HepG2 (cell line): Measurements from ENCODE around the gene PPP1CB. TPM values are rescaled to one million over a fixed set of nuclear protein-coding genes. Genes with fewer than 3 reads are reported as not detected.

ENCODE experiments used
- ATAC-seq: fragments of 200-7000 bp; cut with Tn5 transposase; 3 replicates; pipeline ENCODE4 v1.9.1; 2020; ENCODE audit warnings: mild to moderate bottlenecking, moderate library complexity
- BruUV-seq: library from RNA; stranded (reverse); fragments of 400-500 nt; replicated peaks from 2 replicates; lab custom pipeline; 2021; lab: Mats Ljungman, UMichigan
- CTCF ChIA-PET: fragments of 300-600 bp; formaldehyde crosslinking; extraction: SDS; loops from one replicate; lab custom pipeline; 2021; ENCODE audit warnings: low total read pairs, inconsistent platforms, low intra/inter-chr PET ratio; lab: Yijun Ruan, JAX
- POLR2A ChIA-PET: fragments of 350-600 bp; sonication (Branson Sonifier 250); formaldehyde crosslinking; loops from one replicate; lab custom pipeline; 2020; ENCODE audit warnings: antibody characterized with exemption, inconsistent platforms; lab: Yijun Ruan, JAX
- DNase-seq: peaks from one replicate; pipeline ENCODE4 v3.0.0-alpha.2; 2015; ENCODE audit warnings: low spot score
- FAIRE-seq: peaks from 3 replicates; lab custom pipeline; 2011; peaks lifted over from hg19 to GRCh38; lab: Jason Lieb, UNC
- H2AFZ ChIP-seq: one replicate; pipeline ENCODE4 v1.6.1; 2011; ENCODE audit warnings: low read length, inconsistent platforms
- H3K27ac ChIP-seq: fragments of 300-600 bp; 3 replicates; pipeline ENCODE4 v1.8.0; 2011; ENCODE audit warnings: mixed run types, mild to moderate bottlenecking, mixed read lengths, low read length, inconsistent platforms; ENCODE audit not compliant: insufficient read depth; ENCODE audit errors: extremely low read length
- H3K27me3 ChIP-seq, 2 experiments: fragments of 200-600 bp in 1 of 2; 2 replicates in 1 of 2; 3 replicates in 1 of 2; pipeline versions ENCODE4 v1.6.0 to v1.8.0; 2011; ENCODE audit warnings: low read length in 2 of 2, mild to moderate bottlenecking in 2 of 2, moderate library complexity in 2 of 2, inconsistent platforms in 1 of 2; ENCODE audit not compliant: insufficient read depth in 2 of 2, control insufficient read depth in 1 of 2
- H3K36me3 ChIP-seq, 2 experiments: fragments of 200-600 bp in 1 of 2; replicated peaks in 1 of 2; 2 replicates in 1 of 2; 3 replicates in 1 of 2; pipeline versions ENCODE4 v1.5.1 to v1.8.0; 2011; ENCODE audit warnings: low read length in 2 of 2, inconsistent platforms in 1 of 2; ENCODE audit not compliant: insufficient read depth in 2 of 2, control insufficient read depth in 1 of 2
- H3K4me1 ChIP-seq: 2 replicates; pipeline ENCODE4 v1.5.1; 2012; ENCODE audit warnings: low read length, inconsistent platforms; ENCODE audit not compliant: insufficient read depth
- H3K4me2 ChIP-seq: 2 replicates; pipeline ENCODE4 v1.6.0; 2011; ENCODE audit warnings: low read depth, low read length, inconsistent platforms
- H3K4me3 ChIP-seq, 3 experiments: fragments of 200-600 bp in 1 of 3; sonication (generic), shearing (Covaris generic) in 1 of 3; replicated peaks in 1 of 3; 2 replicates each; pipeline ENCODE4 v1.5.1; 2011 to 2016; ENCODE audit warnings: low read length in 3 of 3, inconsistent platforms in 2 of 3, low read depth in 2 of 3, mild to moderate bottlenecking in 2 of 3, control low read depth in 1 of 3, mixed read lengths in 1 of 3; ENCODE audit not compliant: insufficient read depth in 1 of 3
- H3K79me2 ChIP-seq: one replicate; pipeline ENCODE4 v1.6.1; 2011; ENCODE audit warnings: low read length, inconsistent platforms; ENCODE audit not compliant: insufficient read depth
- H3K9ac ChIP-seq: 2 replicates; pipeline ENCODE4 v1.6.0; 2011; ENCODE audit warnings: mild to moderate bottlenecking, low read depth, low read length, inconsistent platforms; ENCODE audit not compliant: insufficient read depth
- H3K9me3 ChIP-seq: 2 replicates; pipeline ENCODE4 v1.5.1; 2012; ENCODE audit warnings: mild to moderate bottlenecking, low read length
- H4K20me1 ChIP-seq: 2 replicates; pipeline ENCODE4 v1.6.0; 2011; ENCODE audit warnings: inconsistent platforms, mild to moderate bottlenecking, low read length, moderate library complexity; ENCODE audit not compliant: insufficient read depth
- ARNTL ChIP-seq: sonication (generic); formaldehyde crosslinking; IDR thresholded peaks from 2 replicates; pipeline ENCODE4 v1.4.0; 2020; ENCODE audit warnings: mild to moderate bottlenecking, missing genetic modification reagents
- JUN ChIP-seq: sonication (generic); formaldehyde crosslinking; IDR thresholded peaks from 2 replicates; pipeline ENCODE4 v1.4.0; 2020; ENCODE audit warnings: mild to moderate bottlenecking, missing genetic modification reagents
- NFKBIZ ChIP-seq: IDR thresholded peaks from 2 replicates; pipeline ENCODE4 v1.6.1; 2018; ENCODE audit warnings: missing genetic modification reagents, missing compliant biosample characterization
- NR2F2 ChIP-seq: IDR thresholded peaks from 2 replicates; pipeline ENCODE4 v1.6.1; 2012; ENCODE audit warnings: low read depth, inconsistent platforms, borderline replicate concordance
- REL ChIP-seq: sonication (generic); formaldehyde crosslinking; conservative IDR thresholded peaks from 2 replicates; pipeline ENCODE4 v1.8.0; 2022; ENCODE audit warnings: mild to moderate bottlenecking, missing genetic modification reagents, moderate library complexity
- SKIL ChIP-seq: sonication (generic); formaldehyde crosslinking; IDR thresholded peaks from 2 replicates; pipeline ENCODE4 v1.8.0; 2022; ENCODE audit warnings: missing genetic modification reagents, mild to moderate bottlenecking, moderate library complexity, borderline replicate concordance
- ZBED4 ChIP-seq: sonication (generic); formaldehyde crosslinking; IDR thresholded peaks from 2 replicates; pipeline ENCODE4 v1.4.0; 2020; ENCODE audit warnings: missing genetic modification reagents, borderline replicate concordance
- ZBTB39 ChIP-seq: sonication (generic); formaldehyde crosslinking; IDR thresholded peaks from 2 replicates; pipeline ENCODE4 v1.5.0; 2020; ENCODE audit warnings: missing genetic modification reagents
- ZBTB8A ChIP-seq: sonication (generic); formaldehyde crosslinking; IDR thresholded peaks from 2 replicates; pipeline ENCODE4 v1.4.0; 2020; ENCODE audit warnings: mild to moderate bottlenecking, low read depth, missing genetic modification reagents, borderline replicate concordance
- ZNF230 ChIP-seq: sonication (generic); formaldehyde crosslinking; IDR thresholded peaks from 2 replicates; pipeline ENCODE4 v1.4.0; 2020; ENCODE audit warnings: mild to moderate bottlenecking, missing genetic modification reagents
- ZNF678 ChIP-seq: sonication (generic); formaldehyde crosslinking; IDR thresholded peaks from 2 replicates; pipeline ENCODE4 v1.4.0; 2020; ENCODE audit warnings: mild to moderate bottlenecking, missing genetic modification reagents
- WGBS: methylation state at CpG from one replicate; pipeline ENCODE4 v1.1.6; 2017; ENCODE audit warnings: low lambda C conversion rate; 5-methylcytosine and 5-hydroxymethylcytosine counted together
- in situ Hi-C: cut with HindIII; loops from 2 replicates; pipeline ENCODE4 v1.10.0; 2017; ENCODE audit warnings: low pct_unique_long_range_greater_than_20kb; ENCODE audit not compliant: extremely low pct_ligation_motif_present
- intact Hi-C: fragments of 100-400 bp; cut with micrococcal nuclease; formaldehyde crosslinking; loops from one replicate; pipeline ENCODE4 v1.10.0; 2022; ENCODE audit not compliant: unreplicated experiment
- polyA plus RNA-seq, 8 experiments: library from polyadenylated mRNA; depleted of rRNA in 3 of 8; stranded (reverse) in 7 of 8; unstranded in 1 of 8; fragments of >200 nt; fragmentation: Illumina TruSeq in 4 of 8; extraction: Trizol in 4 of 8; gene quantifications; 2 replicates each; pipeline versions ENCODE4 v1.2.1 to v1.2.3, GENCODE V29; 2011 to 2016; ENCODE audit warnings: low read depth in 4 of 8, missing spikeins in 1 of 8, mixed read lengths in 1 of 8; ENCODE audit not compliant: insufficient read depth in 1 of 8
- total RNA-seq, 5 experiments: library from RNA; depleted of rRNA; stranded (reverse); fragments of >200 nt; fragmentation: Illumina TruSeq; extraction: Trizol; gene quantifications; 2 replicates each; pipeline ENCODE4 v1.2.3, GENCODE V29; 2016; ENCODE audit warnings: low read depth in 1 of 5
- TF ChIP-seq, protein P1 (sequence below): sonication (generic); formaldehyde crosslinking; conservative IDR thresholded peaks from 2 replicates; pipeline ENCODE4 v1.4.0; 2020; ENCODE audit warnings: mild to moderate bottlenecking, missing genetic modification reagents, moderate library complexity

The PPP1CB gene
- total and polyA plus RNA-seq, 2 of the 13 experiments (the other 11 are each of a cell fraction or from before 2014, with no cell fraction given), result 46.9 to 109 TPM

GRCh38 chr2:28780496-28780895 lies 28.9 kb downstream of the PPP1CB start:
- Histone ChIP-seq H3K27me3 (no peaks in the 10 kb centered on the region), H2AFZ (no peak overlapping the region), H3K4me2 (no peak overlapping the region), H3K4me1 (peaks cover 6% of the 10 kb centered on the region; the same call in 1 of the 2 replicates), H3K9me3 (no peaks in the 10 kb centered on the region), H3K27ac (no peak overlapping the region), H4K20me1 (peaks cover 15% of the 10 kb centered on the region), H3K4me3 (no peak overlapping the region), H3K9ac (no peak overlapping the region), H3K36me3 (peaks cover 16 to 78% of the 10 kb centered on the region in 2 experiments), H3K79me2 (peaks cover 15% of the 10 kb centered on the region)
- intact Hi-C loops (no loop called here), in situ Hi-C loops (no loop called here)
- no TSS peak for BruUV-seq
- CTCF ChIA-PET, result no interaction called here
- 97% methylated on average over 2 of the region's 2 CpGs for WGBS
- FAIRE-seq (no peak), ATAC-seq (no peak), DNase-seq (no peak)
- POLR2A ChIA-PET, result interaction anchor here (1.1 kb wide), 1 partner anchor 29 kb away, joined by 3 read pairs; the partner anchor contains the start of gene PPP1CB
- TF ChIP-seq NR2F2 (no peak), REL (CRISPR knock-in tag) (no peak), JUN (CRISPR knock-in tag) (no peak), NFKBIZ (CRISPR knock-in tag) (no peak), ZBTB39 (CRISPR knock-in tag) (no peak), ZBED4 (CRISPR knock-in tag) (no peak), SKIL (CRISPR knock-in tag) (no peak), ZNF678 (CRISPR knock-in tag) (no peak), ZBTB8A (no peak), ARNTL (CRISPR knock-in tag) (no peak), ZNF230 (CRISPR knock-in tag) (no peak)
- TF ChIP-seq, protein P1, sequence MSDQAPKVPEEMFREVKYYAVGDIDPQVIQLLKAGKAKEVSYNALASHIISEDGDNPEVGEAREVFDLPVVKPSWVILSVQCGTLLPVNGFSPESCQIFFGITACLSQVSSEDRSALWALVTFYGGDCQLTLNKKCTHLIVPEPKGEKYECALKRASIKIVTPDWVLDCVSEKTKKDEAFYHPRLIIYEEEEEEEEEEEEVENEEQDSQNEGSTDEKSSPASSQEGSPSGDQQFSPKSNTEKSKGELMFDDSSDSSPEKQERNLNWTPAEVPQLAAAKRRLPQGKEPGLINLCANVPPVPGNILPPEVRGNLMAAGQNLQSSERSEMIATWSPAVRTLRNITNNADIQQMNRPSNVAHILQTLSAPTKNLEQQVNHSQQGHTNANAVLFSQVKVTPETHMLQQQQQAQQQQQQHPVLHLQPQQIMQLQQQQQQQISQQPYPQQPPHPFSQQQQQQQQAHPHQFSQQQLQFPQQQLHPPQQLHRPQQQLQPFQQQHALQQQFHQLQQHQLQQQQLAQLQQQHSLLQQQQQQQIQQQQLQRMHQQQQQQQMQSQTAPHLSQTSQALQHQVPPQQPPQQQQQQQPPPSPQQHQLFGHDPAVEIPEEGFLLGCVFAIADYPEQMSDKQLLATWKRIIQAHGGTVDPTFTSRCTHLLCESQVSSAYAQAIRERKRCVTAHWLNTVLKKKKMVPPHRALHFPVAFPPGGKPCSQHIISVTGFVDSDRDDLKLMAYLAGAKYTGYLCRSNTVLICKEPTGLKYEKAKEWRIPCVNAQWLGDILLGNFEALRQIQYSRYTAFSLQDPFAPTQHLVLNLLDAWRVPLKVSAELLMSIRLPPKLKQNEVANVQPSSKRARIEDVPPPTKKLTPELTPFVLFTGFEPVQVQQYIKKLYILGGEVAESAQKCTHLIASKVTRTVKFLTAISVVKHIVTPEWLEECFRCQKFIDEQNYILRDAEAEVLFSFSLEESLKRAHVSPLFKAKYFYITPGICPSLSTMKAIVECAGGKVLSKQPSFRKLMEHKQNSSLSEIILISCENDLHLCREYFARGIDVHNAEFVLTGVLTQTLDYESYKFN (CRISPR knock-in tag), result no peak
